HepG2 (cell line): ENCODE results near the gene PIGL. TPM values are rescaled to one million over a fixed set of nuclear protein-coding genes. Genes with fewer than 3 reads are reported as not detected.
A peak's percentile ranks its signal among the peaks of the same experiment; 100 is the strongest.

Source experiments
- AGO2 ChIP-seq: fragments of 200-400 bp; formaldehyde crosslinking; optimal IDR thresholded peaks from 2 replicates; pipeline ENCODE3; 2017; ENCODE audit warnings: mild to moderate bottlenecking, low read depth, low read length, moderate library complexity
- ARNT2 ChIP-seq: sonication (generic); formaldehyde crosslinking; IDR thresholded peaks from 2 replicates; pipeline ENCODE4 v1.8.0; 2022; ENCODE audit warnings: mild to moderate bottlenecking, low read depth, missing genetic modification reagents, moderate library complexity
- CERS6 ChIP-seq: sonication (generic); formaldehyde crosslinking; IDR thresholded peaks from 2 replicates; pipeline ENCODE4 v1.5.0; 2020; ENCODE audit warnings: missing genetic modification reagents
- HIC2 ChIP-seq: sonication (generic); formaldehyde crosslinking; IDR thresholded peaks from 2 replicates; pipeline ENCODE4 v1.9.0; 2022; ENCODE audit warnings: low read depth, missing genetic modification reagents
- HOXD1 ChIP-seq: sonication (generic); formaldehyde crosslinking; IDR thresholded peaks from 2 replicates; pipeline ENCODE4 v1.5.0; 2020; ENCODE audit warnings: missing genetic modification reagents
- KLF15 ChIP-seq: sonication (generic); formaldehyde crosslinking; IDR thresholded peaks from 2 replicates; pipeline ENCODE4 v1.8.1; 2023; ENCODE audit warnings: borderline replicate concordance, mild to moderate bottlenecking, inconsistent platforms, missing genetic modification reagents, mixed read lengths
- MYC ChIP-seq: sonication (generic); formaldehyde crosslinking; IDR thresholded peaks from 2 replicates; pipeline ENCODE4 v1.9.0; 2021; ENCODE audit warnings: missing genetic modification reagents, borderline replicate concordance
- PAF1 ChIP-seq: IDR thresholded peaks from 2 replicates; pipeline ENCODE4 v1.6.1; 2016; ENCODE audit warnings: missing genetic modification reagents, missing compliant biosample characterization
- POGK ChIP-seq: sonication (generic); formaldehyde crosslinking; conservative IDR thresholded peaks from 2 replicates; pipeline ENCODE4 v1.8.0; 2022; ENCODE audit warnings: mild to moderate bottlenecking, moderate library complexity, missing genetic modification reagents
- SNAI1 ChIP-seq: sonication (generic); formaldehyde crosslinking; IDR thresholded peaks from 2 replicates; pipeline ENCODE4 v1.5.0; 2020; ENCODE audit warnings: mild to moderate bottlenecking, missing genetic modification reagents, borderline replicate concordance
- TOE1 ChIP-seq: sonication (generic); formaldehyde crosslinking; IDR thresholded peaks from 2 replicates; pipeline ENCODE4 v1.4.0; 2020; ENCODE audit warnings: mild to moderate bottlenecking, missing genetic modification reagents
- TSC22D2 ChIP-seq: sonication (generic); formaldehyde crosslinking; IDR thresholded peaks from 2 replicates; pipeline ENCODE4 v1.5.1; 2020; ENCODE audit warnings: missing genetic modification reagents, mild to moderate bottlenecking, borderline replicate concordance
- YEATS2 ChIP-seq: sonication (generic); formaldehyde crosslinking; IDR thresholded peaks from 2 replicates; pipeline ENCODE4 v1.4.0; 2020; ENCODE audit warnings: missing genetic modification reagents, borderline replicate concordance
- YY1 ChIP-seq: IDR thresholded peaks from 2 replicates; pipeline ENCODE4 v1.6.1; 2011; ENCODE audit warnings: low read length, low read depth, moderate library complexity, mild to moderate bottlenecking; ENCODE audit not compliant: insufficient read depth, insufficient replicate concordance
- ZBTB20 ChIP-seq: sonication (generic); formaldehyde crosslinking; IDR thresholded peaks from 2 replicates; pipeline ENCODE4 v1.8.1; 2023; ENCODE audit warnings: missing genetic modification reagents, low read depth, mild to moderate bottlenecking, borderline replicate concordance
- ZBTB7B ChIP-seq: sonication (generic); formaldehyde crosslinking; IDR thresholded peaks from 2 replicates; pipeline ENCODE4 v1.4.0; 2020; ENCODE audit warnings: missing genetic modification reagents
- ZEB1 ChIP-seq: IDR thresholded peaks from 2 replicates; pipeline ENCODE4 v1.6.1; 2012; ENCODE audit warnings: mild to moderate bottlenecking, low read depth, inconsistent platforms; ENCODE audit not compliant: insufficient replicate concordance
- ZMYM3 ChIP-seq: sonication (generic); formaldehyde crosslinking; IDR thresholded peaks from 2 replicates; pipeline ENCODE4 v1.5.1; 2020; ENCODE audit warnings: mild to moderate bottlenecking, missing genetic modification reagents
- ZNF460 ChIP-seq: sonication (generic); formaldehyde crosslinking; IDR thresholded peaks from 2 replicates; pipeline ENCODE4 v1.5.1; 2020; ENCODE audit warnings: missing genetic modification reagents, mild to moderate bottlenecking, borderline replicate concordance
- ZNF75D ChIP-seq: sonication (generic); formaldehyde crosslinking; IDR thresholded peaks from 2 replicates; pipeline ENCODE4 v1.8.1; 2023; ENCODE audit warnings: missing genetic modification reagents, mild to moderate bottlenecking, borderline replicate concordance
- polyA plus RNA-seq, 8 experiments: library from polyadenylated mRNA; depleted of rRNA in 3 of 8; stranded (reverse) in 7 of 8; unstranded in 1 of 8; fragments of >200 nt; fragmentation: Illumina TruSeq in 4 of 8; extraction: Trizol in 4 of 8; gene quantifications; 2 replicates each; pipeline versions ENCODE4 v1.2.1 to v1.2.3, GENCODE V29; 2011 to 2016; ENCODE audit warnings: low read depth in 4 of 8, missing spikeins in 1 of 8, mixed read lengths in 1 of 8; ENCODE audit not compliant: insufficient read depth in 1 of 8
- total RNA-seq, 5 experiments: library from RNA; depleted of rRNA; stranded (reverse); fragments of >200 nt; fragmentation: Illumina TruSeq; extraction: Trizol; gene quantifications; 2 replicates each; pipeline ENCODE4 v1.2.3, GENCODE V29; 2016; ENCODE audit warnings: low read depth in 1 of 5

PIGL gene
- total and polyA plus RNA-seq, 2 of the 13 experiments (the other 11 are each of a cell fraction or from before 2014, with no cell fraction given) = 28.5 to 63.8 TPM

- TF ChIP-seq AGO2 = no peak
- TF ChIP-seq ZBTB20 (CRISPR knock-in tag) = peak; percentile 94
- TF ChIP-seq HIC2 (CRISPR knock-in tag) = no peak
- no peak; the same call in 1 of the 2 replicates for TF ChIP-seq TOE1
- no peak; the same call in 1 of the 2 replicates for TF ChIP-seq KLF15 (CRISPR knock-in tag)
- TF ChIP-seq POGK (CRISPR knock-in tag) = peak; percentile 95
- peak; percentile 7 for TF ChIP-seq ZEB1
- TF ChIP-seq ZBTB7B (CRISPR knock-in tag) = peak; percentile 84
- TF ChIP-seq HOXD1 (CRISPR knock-in tag) = no peak; the same call in 1 of the 2 replicates
- no peak for TF ChIP-seq ZNF75D (CRISPR knock-in tag)
- no peak; the same call in 1 of the 2 replicates for TF ChIP-seq SNAI1 (CRISPR knock-in tag)
- peak; percentile 70; the same call in 1 of the 2 replicates for TF ChIP-seq ZNF460
- peak; percentile 74; the same call in 1 of the 2 replicates for TF ChIP-seq ARNT2 (CRISPR knock-in tag)
- peak; percentile 75; the same call in 1 of the 2 replicates for TF ChIP-seq YEATS2 (CRISPR knock-in tag)
- 0 out of 2 replicates have a peak, but pooled peaks have one; percentile 25 for TF ChIP-seq TSC22D2
- no peak for TF ChIP-seq CERS6 (CRISPR knock-in tag)
- peak; percentile 90 for TF ChIP-seq ZMYM3 (CRISPR knock-in tag)
- TF ChIP-seq MYC (CRISPR knock-in tag) = peak; percentile 68; the same call in 1 of the 2 replicates
- TF ChIP-seq PAF1 (CRISPR knock-in tag) = no peak
- TF ChIP-seq YY1 = peak; percentile 4
Observed at GRCh38 chr17:16286009-16286946, 69.3 kb downstream of the PIGL start (continued).
